ENCODE measurements around the gene MACROD1.
"Not testable (repeated sequence)": the region's sequence is repeated elsewhere in the genome, so short reads cannot be mapped to it uniquely, and the experiment has no call there.

MACROD1 gene

GRCh38 chr11:64049509-64049908 lies 116.4 kb downstream of the MACROD1 start:
- no peak for DNase-seq
- in situ Hi-C loops (cut with MboI; ENCODE audit: low pct_unique_long_range_greater_than_20kb, low sequenced_read_pairs) = no loop called here

- in situ Hi-C loops (cut with MboI; ENCODE audit: low pct_unique_long_range_greater_than_20kb, low sequenced_read_pairs) = no loop called here
- no peak for DNase-seq
These were observed 117.7 kb downstream of the MACROD1 start for GRCh38 chr11:64048042-64048854.

GRCh38 chr11:64047373-64047772 lies 118.5 kb downstream of the MACROD1 start:
- in situ Hi-C loops (cut with MboI; ENCODE audit: low pct_unique_long_range_greater_than_20kb, low sequenced_read_pairs); DNase-seq: not testable (repeated sequence)

- in situ Hi-C loops (cut with MboI; ENCODE audit: low pct_unique_long_range_greater_than_20kb, low sequenced_read_pairs) = no loop called here
These were observed 120.2 kb downstream of the MACROD1 start for GRCh38 chr11:64045700-64046099.

GRCh38 chr11:64044730-64045393 lies 121.1 kb downstream of the MACROD1 start:
- in situ Hi-C loops (cut with MboI; ENCODE audit: low pct_unique_long_range_greater_than_20kb, low sequenced_read_pairs) = no loop called here
- peak; percentile 27 for DNase-seq

More at GRCh38 chr11:64045700-64046099, 120.2 kb downstream of the MACROD1 start:
- DNase-seq = no peak

GRCh38 chr11:64043545-64043944 lies 122.4 kb downstream of the MACROD1 start:
- in situ Hi-C loops (cut with MboI; ENCODE audit: low pct_unique_long_range_greater_than_20kb, low sequenced_read_pairs) = no loop called here
- DNase-seq = no peak

GRCh38 chr11:64042301-64042700 lies 123.6 kb downstream of the MACROD1 start:
- in situ Hi-C loops (cut with MboI; ENCODE audit: low pct_unique_long_range_greater_than_20kb, low sequenced_read_pairs) = no loop called here
- no peak for DNase-seq

- no peak for DNase-seq
- in situ Hi-C loops (cut with MboI; ENCODE audit: low pct_unique_long_range_greater_than_20kb, low sequenced_read_pairs) = no loop called here
These were observed 124.1 kb downstream of the MACROD1 start for GRCh38 chr11:64041846-64042245.

GRCh38 chr11:64040684-64041322 lies 125.1 kb downstream of the MACROD1 start:
- DNase-seq = no peak
- in situ Hi-C loops (cut with MboI; ENCODE audit: low pct_unique_long_range_greater_than_20kb, low sequenced_read_pairs) = no loop called here

GRCh38 chr11:64039012-64039665 lies 126.8 kb downstream of the MACROD1 start:
- DNase-seq = no peak
- in situ Hi-C loops (cut with MboI; ENCODE audit: low pct_unique_long_range_greater_than_20kb, low sequenced_read_pairs) = no loop called here

GRCh38 chr11:64038500-64038899 lies 127.4 kb downstream of the MACROD1 start:
- in situ Hi-C loops (cut with MboI; ENCODE audit: low pct_unique_long_range_greater_than_20kb, low sequenced_read_pairs) = no loop called here
- DNase-seq = no peak

- in situ Hi-C loops (cut with MboI; ENCODE audit: low pct_unique_long_range_greater_than_20kb, low sequenced_read_pairs) = no loop called here
- DNase-seq = no peak
These were observed 128.8 kb downstream of the MACROD1 start for GRCh38 chr11:64037027-64037634.

- in situ Hi-C loops (cut with MboI; ENCODE audit: low pct_unique_long_range_greater_than_20kb, low sequenced_read_pairs) = no loop called here
- peak; percentile 28 for DNase-seq
These were observed 129.6 kb downstream of the MACROD1 start for GRCh38 chr11:64036087-64037026.

GRCh38 chr11:64035576-64035975 lies 130.3 kb downstream of the MACROD1 start, which contains the start of gene FLRT1:
TSS of gene FLRT1 (plus strand) at chr11:64035931. CDS start at chr11:64116268, 80,337 bp downstream.
- in situ Hi-C loops (cut with MboI; ENCODE audit: low pct_unique_long_range_greater_than_20kb, low sequenced_read_pairs) = no loop called here
- no peak for DNase-seq

- in situ Hi-C loops (cut with MboI; ENCODE audit: low pct_unique_long_range_greater_than_20kb, low sequenced_read_pairs) = no loop called here
- no peak for DNase-seq
These were observed 130.8 kb downstream of the MACROD1 start for GRCh38 chr11:64035081-64035524.

- DNase-seq = no peak
- in situ Hi-C loops (cut with MboI; ENCODE audit: low pct_unique_long_range_greater_than_20kb, low sequenced_read_pairs) = no loop called here
These were observed 131.5 kb downstream of the MACROD1 start for GRCh38 chr11:64034411-64034811.

GRCh38 chr11:64032050-64032449 lies 133.9 kb downstream of the MACROD1 start:
- DNase-seq = no peak
- in situ Hi-C loops (cut with MboI; ENCODE audit: low pct_unique_long_range_greater_than_20kb, low sequenced_read_pairs) = no loop called here

GRCh38 chr11:64031001-64031400 lies 134.9 kb downstream of the MACROD1 start:
- in situ Hi-C loops (cut with MboI; ENCODE audit: low pct_unique_long_range_greater_than_20kb, low sequenced_read_pairs) = no loop called here
- DNase-seq = no peak
